DOHH2 (cell line): Measurements from ENCODE around the gene ABCG2.

ENCODE experiments used
- EZH2phosphoT487 ChIP-seq: fragments of 200-600 bp; sonication (generic); IDR thresholded peaks from 2 replicates; pipeline ENCODE4 v1.6.1; 2017; ENCODE audit warnings: borderline replicate concordance, mild to moderate bottlenecking, antibody characterized with exemption, low read length, moderate library complexity, mixed read lengths
- TF ChIP-seq, protein P1 (sequence below): fragments of 200-600 bp; sonication (generic); IDR thresholded peaks from one replicate; pipeline ENCODE4 v1.5.1; 2014; ENCODE audit warnings: antibody characterized with exemption, mild to moderate bottlenecking, low read depth, low read length; ENCODE audit not compliant: poor library complexity, severe bottlenecking

DNA sequence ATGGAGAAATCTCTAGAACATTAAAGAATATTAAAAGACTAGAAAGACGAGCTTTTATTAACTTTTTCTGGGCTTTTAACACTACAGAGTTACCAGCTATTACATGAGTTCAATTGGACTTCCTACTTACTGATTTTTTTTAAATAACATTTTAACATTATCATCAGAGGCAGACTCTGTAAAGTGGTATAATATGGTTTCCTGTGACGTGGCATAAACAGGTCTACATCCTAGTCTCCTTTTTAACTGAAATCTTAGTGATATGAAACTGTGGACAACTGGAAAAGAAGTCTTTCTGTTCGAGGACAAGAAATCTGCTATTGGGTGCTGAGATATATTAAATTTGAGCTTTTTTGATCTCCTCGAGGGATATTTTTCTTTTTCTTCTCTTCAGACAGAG lies 48.7 kb upstream of the ABCG2 start:
- TF ChIP-seq, protein P1, sequence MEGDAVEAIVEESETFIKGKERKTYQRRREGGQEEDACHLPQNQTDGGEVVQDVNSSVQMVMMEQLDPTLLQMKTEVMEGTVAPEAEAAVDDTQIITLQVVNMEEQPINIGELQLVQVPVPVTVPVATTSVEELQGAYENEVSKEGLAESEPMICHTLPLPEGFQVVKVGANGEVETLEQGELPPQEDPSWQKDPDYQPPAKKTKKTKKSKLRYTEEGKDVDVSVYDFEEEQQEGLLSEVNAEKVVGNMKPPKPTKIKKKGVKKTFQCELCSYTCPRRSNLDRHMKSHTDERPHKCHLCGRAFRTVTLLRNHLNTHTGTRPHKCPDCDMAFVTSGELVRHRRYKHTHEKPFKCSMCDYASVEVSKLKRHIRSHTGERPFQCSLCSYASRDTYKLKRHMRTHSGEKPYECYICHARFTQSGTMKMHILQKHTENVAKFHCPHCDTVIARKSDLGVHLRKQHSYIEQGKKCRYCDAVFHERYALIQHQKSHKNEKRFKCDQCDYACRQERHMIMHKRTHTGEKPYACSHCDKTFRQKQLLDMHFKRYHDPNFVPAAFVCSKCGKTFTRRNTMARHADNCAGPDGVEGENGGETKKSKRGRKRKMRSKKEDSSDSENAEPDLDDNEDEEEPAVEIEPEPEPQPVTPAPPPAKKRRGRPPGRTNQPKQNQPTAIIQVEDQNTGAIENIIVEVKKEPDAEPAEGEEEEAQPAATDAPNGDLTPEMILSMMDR, result no peak
- no peak for TF ChIP-seq EZH2phosphoT487
